IPS-20b (cell line): Measurements from ENCODE around the gene SMOC2.

Experiments
- H3K27ac ChIP-seq: one replicate; pipeline ENCODE4 v1.5.1; 2013; ENCODE audit warnings: low read length
- H3K27me3 ChIP-seq: 2 replicates; pipeline ENCODE4 v1.6.1; 2013; ENCODE audit warnings: mild to moderate bottlenecking, low read length, inconsistent platforms; ENCODE audit not compliant: insufficient read depth
- H3K36me3 ChIP-seq: 2 replicates; pipeline ENCODE4 v1.6.1; 2013; ENCODE audit warnings: low read depth, mild to moderate bottlenecking, inconsistent platforms, low read length, moderate library complexity; ENCODE audit not compliant: insufficient read depth
- H3K4me1 ChIP-seq: 2 replicates; pipeline ENCODE4 v1.6.1; 2013; ENCODE audit warnings: mild to moderate bottlenecking, control low read depth, inconsistent platforms, low read length, moderate library complexity; ENCODE audit not compliant: insufficient read depth
- H3K4me3 ChIP-seq: 2 replicates; pipeline ENCODE4 v1.5.1; 2013; ENCODE audit warnings: mild to moderate bottlenecking, low read length, inconsistent platforms
- H3K9ac ChIP-seq: 2 replicates; pipeline ENCODE4 v1.6.1; 2013; ENCODE audit warnings: low read depth, mild to moderate bottlenecking, inconsistent platforms, low read length, moderate library complexity
- H3K9me3 ChIP-seq: 2 replicates; pipeline ENCODE4 v1.6.1; 2013; ENCODE audit warnings: mild to moderate bottlenecking, low read depth, low read length, inconsistent platforms; ENCODE audit not compliant: insufficient read depth

Gene SMOC2

DNA sequence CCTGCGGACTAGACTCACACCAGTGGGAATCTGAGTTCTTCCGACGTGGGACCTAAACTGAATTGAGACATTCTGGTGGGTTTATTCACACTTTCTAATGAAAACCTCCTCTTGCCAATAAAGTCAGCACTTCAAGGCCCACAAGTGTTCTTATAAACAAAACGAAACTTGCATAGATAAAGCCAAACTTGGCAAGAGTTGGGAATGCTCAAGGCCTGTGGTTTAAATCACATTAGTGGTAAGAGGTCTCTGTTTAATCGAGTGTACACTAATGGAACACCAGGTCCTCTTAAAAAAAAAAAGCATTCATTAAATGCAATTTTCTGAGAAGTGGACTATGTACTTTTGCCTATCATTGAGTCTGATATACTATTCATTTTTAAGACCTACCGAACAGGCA is 143.3 kb downstream of the SMOC2 start:
- Histone ChIP-seq H3K4me1 (no peaks in the 10 kb centered on the region; the same call in 1 of the 2 replicates), H3K27ac (no peak overlapping the region), H3K27me3 (no peaks in the 10 kb centered on the region), H3K9ac (no peak overlapping the region), H3K4me3 (no peak overlapping the region), H3K9me3 (no peaks in the 10 kb centered on the region), H3K36me3 (no peaks in the 10 kb centered on the region)

DNA sequence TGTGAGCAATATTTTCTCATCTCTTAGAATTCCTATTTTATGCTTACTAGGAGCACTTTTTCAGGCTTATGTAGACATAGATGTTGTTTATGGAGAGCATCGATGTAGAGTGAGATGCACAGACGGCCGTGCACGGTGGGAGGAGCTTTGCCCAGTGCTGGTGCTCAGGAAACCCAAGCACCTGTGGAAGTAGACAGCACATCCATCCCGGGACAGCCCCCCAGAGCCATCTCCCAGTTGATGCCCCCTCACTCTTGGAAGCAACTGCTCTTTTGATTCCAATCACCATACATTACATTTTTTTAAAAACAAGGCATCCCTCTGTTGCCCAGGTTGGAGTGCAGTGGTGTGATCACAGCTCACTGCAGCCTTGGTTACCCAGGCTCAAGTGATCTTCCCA is 143.7 kb downstream of the SMOC2 start:
- H3K9ac ChIP-seq: no peak overlapping the region
- no peak overlapping the region for H3K27ac ChIP-seq
- H3K4me1 ChIP-seq: no peaks in the 10 kb centered on the region; the same call in 1 of the 2 replicates
- H3K9me3 ChIP-seq: no peaks in the 10 kb centered on the region
- no peaks in the 10 kb centered on the region for H3K36me3 ChIP-seq
- no peaks in the 10 kb centered on the region for H3K27me3 ChIP-seq
- no peak overlapping the region for H3K4me3 ChIP-seq

GRCh38 chr6:168585441-168585840 is 144.5 kb downstream of the SMOC2 start:
- Histone ChIP-seq H3K27ac (no peak overlapping the region), H3K9me3 (no peaks in the 10 kb centered on the region), H3K27me3 (no peaks in the 10 kb centered on the region), H3K9ac (no peak overlapping the region), H3K36me3 (no peaks in the 10 kb centered on the region), H3K4me1 (no peaks in the 10 kb centered on the region; the same call in 1 of the 2 replicates), H3K4me3 (no peak overlapping the region)

GRCh38 chr6:168589275-168589674 is 148.3 kb downstream of the SMOC2 start:
- Histone ChIP-seq H3K27me3 (no peaks in the 10 kb centered on the region), H3K9ac (no peak overlapping the region), H3K9me3 (no peaks in the 10 kb centered on the region), H3K4me1 (no peaks in the 10 kb centered on the region; the same call in 1 of the 2 replicates), H3K36me3 (no peaks in the 10 kb centered on the region), H3K4me3 (no peak overlapping the region), H3K27ac (no peak overlapping the region)

DNA sequence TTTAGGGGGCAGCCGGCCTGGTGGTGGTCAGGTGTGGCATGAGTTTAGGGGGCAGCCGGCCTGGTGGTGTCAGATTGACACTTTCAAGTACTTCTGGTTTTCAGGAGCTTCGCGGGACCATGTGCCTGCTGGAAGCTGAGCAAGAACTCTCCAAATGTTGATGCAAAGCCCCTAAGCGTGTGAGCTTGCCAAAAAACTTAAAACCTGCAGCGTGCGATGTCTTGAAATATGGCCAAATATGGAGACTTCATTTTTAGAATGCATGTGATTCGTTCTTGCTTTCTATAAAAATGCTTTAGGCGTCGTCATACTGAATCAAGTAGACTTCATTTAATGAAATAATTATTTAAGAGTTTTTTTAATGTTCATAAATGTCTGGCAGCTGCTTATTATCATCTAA is 149.4 kb downstream of the SMOC2 start:
- no peak overlapping the region for H3K4me3 ChIP-seq
- H3K27me3 ChIP-seq: no peaks in the 10 kb centered on the region
- no peaks in the 10 kb centered on the region; the same call in 1 of the 2 replicates for H3K4me1 ChIP-seq
- H3K9me3 ChIP-seq: no peaks in the 10 kb centered on the region
- H3K9ac ChIP-seq: no peak overlapping the region
- no peak overlapping the region for H3K27ac ChIP-seq
- no peaks in the 10 kb centered on the region for H3K36me3 ChIP-seq

- no peaks in the 10 kb centered on the region for H3K9me3 ChIP-seq
- no peaks in the 10 kb centered on the region for H3K4me1 ChIP-seq
- H3K4me3 ChIP-seq: no peak overlapping the region
- H3K9ac ChIP-seq: no peak overlapping the region
- no peaks in the 10 kb centered on the region for H3K36me3 ChIP-seq
- H3K27me3 ChIP-seq: no peaks in the 10 kb centered on the region
- no peak overlapping the region for H3K27ac ChIP-seq
Observed at GRCh38 chr6:168596344-168596743, 155.4 kb downstream of the SMOC2 start.

DNA sequence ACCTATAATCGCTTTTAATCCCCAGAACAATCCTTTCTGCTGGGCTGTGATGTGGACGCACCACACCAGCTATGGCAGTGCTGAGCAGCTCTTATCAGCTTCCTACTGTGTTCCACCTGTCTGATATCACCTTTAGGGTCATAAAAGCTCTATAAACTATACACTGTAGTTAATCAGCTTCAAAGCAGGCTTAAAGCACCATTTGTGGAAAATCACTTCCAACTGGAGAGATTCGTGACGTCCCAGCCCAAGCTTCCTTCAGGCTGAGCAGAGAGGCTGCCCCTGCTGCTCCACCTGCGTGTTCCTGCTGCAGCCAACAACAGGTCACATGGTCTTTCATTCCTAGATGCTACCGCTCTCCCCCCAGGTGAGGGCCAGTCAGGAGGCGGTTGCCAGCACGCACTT is 156.5 kb downstream of the SMOC2 start:
- Histone ChIP-seq H3K9ac (no peak overlapping the region), H3K27ac (no peak overlapping the region), H3K27me3 (no peaks in the 10 kb centered on the region), H3K4me1 (no peaks in the 10 kb centered on the region), H3K4me3 (no peak overlapping the region), H3K36me3 (no peaks in the 10 kb centered on the region), H3K9me3 (no peaks in the 10 kb centered on the region)

DNA sequence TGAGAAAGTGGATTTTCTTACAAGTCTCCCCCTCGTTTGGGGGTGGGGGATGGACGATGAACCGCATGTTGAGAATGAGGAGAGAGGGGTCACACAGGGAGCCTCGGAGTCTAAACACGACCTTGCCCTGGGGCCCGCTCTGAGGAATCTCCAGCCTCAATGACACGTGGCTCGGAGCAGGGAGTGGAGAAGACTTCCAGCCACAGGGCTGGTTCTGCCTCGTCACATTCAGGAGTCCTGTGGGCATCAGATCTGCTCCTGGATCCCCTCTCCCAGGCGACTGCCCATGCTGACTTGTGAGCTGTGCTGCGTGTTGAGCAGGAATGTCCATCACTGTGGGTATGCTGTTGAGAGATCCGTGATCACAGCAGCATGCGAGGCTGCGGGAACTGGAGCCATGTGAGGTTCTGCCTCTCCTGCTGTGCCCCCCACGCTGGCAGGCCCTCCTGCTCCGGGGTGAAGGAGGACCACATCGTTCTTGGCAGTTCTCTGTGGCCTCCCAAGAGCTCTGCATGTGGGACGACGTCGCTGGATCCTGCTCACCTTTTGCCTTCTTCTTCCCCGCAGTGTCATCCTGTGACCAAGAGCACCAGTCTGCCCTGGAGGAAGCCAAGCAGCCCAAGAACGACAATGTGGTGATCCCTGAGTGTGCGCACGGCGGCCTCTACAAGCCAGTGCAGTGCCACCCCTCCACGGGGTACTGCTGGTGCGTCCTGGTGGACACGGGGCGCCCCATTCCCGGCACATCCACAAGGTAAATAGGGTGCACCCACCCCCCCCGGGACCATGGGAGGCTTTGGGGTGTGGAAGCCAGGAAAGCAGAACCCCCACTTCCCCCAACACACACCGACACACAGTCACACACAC is 157.5 kb downstream of the SMOC2 start:
- no peaks in the 10 kb centered on the region for H3K36me3 ChIP-seq
- no peak overlapping the region for H3K9ac ChIP-seq
- H3K4me1 ChIP-seq: no peaks in the 10 kb centered on the region
- H3K9me3 ChIP-seq: no peaks in the 10 kb centered on the region
- no peaks in the 10 kb centered on the region for H3K27me3 ChIP-seq
- H3K27ac ChIP-seq: no peak overlapping the region
- H3K4me3 ChIP-seq: no peak overlapping the region

DNA sequence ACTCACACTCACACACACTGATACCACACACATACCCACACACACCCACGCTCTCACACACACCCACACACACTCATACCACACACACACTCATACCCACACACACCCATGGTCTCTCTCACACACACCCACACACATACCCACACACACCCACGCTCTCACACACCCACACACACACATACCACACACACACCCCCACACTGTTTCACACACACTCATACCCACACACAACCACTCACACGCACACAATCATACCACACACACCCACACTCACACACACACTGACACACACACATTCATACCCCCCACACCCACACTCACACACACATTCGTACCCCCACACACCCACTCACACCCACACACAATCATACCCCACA is 158.1 kb downstream of the SMOC2 start:
- H3K36me3 ChIP-seq: no peaks in the 10 kb centered on the region
- H3K9me3 ChIP-seq: no peaks in the 10 kb centered on the region
- H3K27me3 ChIP-seq: no peaks in the 10 kb centered on the region
- H3K4me3 ChIP-seq: no peak overlapping the region
- H3K4me1 ChIP-seq: no peaks in the 10 kb centered on the region
- H3K9ac ChIP-seq: no peak overlapping the region
- H3K27ac ChIP-seq: no peak overlapping the region

DNA sequence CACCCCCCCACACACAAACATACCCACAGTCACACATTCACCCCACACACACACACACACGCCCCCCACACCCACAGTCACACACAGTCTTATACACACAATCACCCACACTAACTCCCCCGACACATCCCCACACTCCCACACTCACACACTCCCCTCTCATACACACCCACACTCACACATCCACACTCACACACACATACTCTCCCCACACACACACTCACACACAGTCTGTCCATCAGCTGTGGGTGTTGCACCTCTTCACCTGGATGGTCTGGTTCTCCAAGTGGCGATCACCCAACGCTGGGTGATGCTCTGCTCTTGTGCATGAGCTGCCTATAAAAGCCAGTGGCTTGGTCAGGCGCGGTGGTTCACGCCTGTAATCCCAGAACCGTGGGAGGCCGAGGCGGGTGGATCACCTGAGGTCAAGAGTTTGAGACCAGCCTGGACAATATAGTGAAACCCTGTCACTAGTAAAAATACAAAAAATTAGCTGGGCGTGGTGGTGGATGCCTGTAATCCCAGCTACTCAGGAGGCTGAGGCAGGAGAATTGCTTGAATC is 158.9 kb downstream of the SMOC2 start:
- H3K9me3 ChIP-seq: no peaks in the 10 kb centered on the region
- H3K9ac ChIP-seq: no peak overlapping the region
- no peak overlapping the region for H3K27ac ChIP-seq
- no peaks in the 10 kb centered on the region for H3K4me1 ChIP-seq
- no peak overlapping the region for H3K4me3 ChIP-seq
- H3K36me3 ChIP-seq: no peaks in the 10 kb centered on the region
- no peaks in the 10 kb centered on the region for H3K27me3 ChIP-seq

- Histone ChIP-seq H3K9me3 (no peaks in the 10 kb centered on the region), H3K36me3 (no peaks in the 10 kb centered on the region), H3K4me3 (no peak overlapping the region), H3K9ac (no peak overlapping the region), H3K4me1 (no peaks in the 10 kb centered on the region), H3K27me3 (no peaks in the 10 kb centered on the region), H3K27ac (no peak overlapping the region)
Observed at GRCh38 chr6:168600381-168600780, 159.4 kb downstream of the SMOC2 start.

DNA sequence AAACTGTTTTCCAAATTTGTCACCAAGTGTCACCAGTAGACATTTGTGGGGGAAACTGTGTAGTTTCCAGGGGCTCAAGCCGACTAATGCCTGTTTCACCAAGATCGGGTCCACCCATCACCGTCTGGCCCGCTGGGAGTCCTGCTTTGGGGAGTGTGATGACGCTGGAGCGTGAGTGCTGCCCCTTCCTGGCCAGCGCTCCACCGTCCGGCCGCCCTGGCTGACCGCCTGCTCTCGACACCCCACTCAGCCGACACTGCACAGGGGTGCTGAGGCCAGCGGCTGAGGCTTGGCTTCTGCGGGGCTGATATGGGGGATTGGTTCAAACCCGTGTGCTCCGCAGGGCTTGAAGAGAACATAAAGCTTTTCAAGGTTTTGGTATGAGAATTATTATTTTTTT is 160.1 kb downstream of the SMOC2 start:
- no peak overlapping the region for H3K27ac ChIP-seq
- H3K9ac ChIP-seq: no peak overlapping the region
- no peaks in the 10 kb centered on the region; the same call in 1 of the 2 replicates for H3K4me1 ChIP-seq
- no peak overlapping the region for H3K4me3 ChIP-seq
- no peaks in the 10 kb centered on the region for H3K9me3 ChIP-seq
- no peaks in the 10 kb centered on the region for H3K36me3 ChIP-seq
- no peaks in the 10 kb centered on the region for H3K27me3 ChIP-seq
